ENCODE results near the gene TEX35. TPM values are rescaled to one million over a fixed set of nuclear protein-coding genes. Genes with fewer than 3 reads are reported as not detected.

TEX35 gene
- total RNA-seq, 1 experiment from 2014 or later, result not detected

DNA sequence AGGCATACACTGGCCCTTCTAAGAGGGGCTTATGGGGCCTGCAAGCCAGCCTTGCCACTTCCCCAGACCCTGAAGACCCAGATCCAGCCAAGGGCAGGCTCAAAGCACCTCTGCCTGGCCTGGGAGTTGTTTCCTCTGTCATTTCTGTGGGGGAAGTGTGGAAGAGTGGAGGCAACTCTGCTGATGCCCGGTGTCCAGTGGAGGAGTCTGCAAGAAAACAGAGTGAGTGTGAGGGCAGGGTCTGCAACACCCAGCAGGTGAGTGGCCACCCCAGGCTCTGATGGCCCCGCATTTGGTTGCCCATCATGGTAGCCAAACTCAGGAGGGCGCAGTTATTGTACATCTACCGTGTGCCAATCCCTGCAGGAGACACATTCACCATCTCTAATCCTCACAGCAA is 24.5 kb upstream of the TEX35 start:
- H3K9me2 ChIP-seq (ENCODE audit: insufficient read depth), result no peaks in the 10 kb centered on the region
- DNase-seq (ENCODE audit: low read depth, low spot score), result no peak
- intact Hi-C loops (cut with micrococcal nuclease), result no loop called here
- H3K36me3 ChIP-seq (ENCODE audit: control insufficient read depth in 1 of 2, insufficient read depth in 2 of 2, low read length in 2 of 2), result no peaks in the 10 kb centered on the region
- TF ChIP-seq FOSL1 (IDR thresholded peaks at IDR 0.05; ENCODE audit: low read depth) (no peak), SP1 (IDR thresholded peaks at IDR 0.05; ENCODE audit: low read depth) (no peak), SRF (IDR thresholded peaks at IDR 0.05; ENCODE audit: low read depth) (no peak), EZH2 (IDR thresholded peaks at IDR 0.05) (no peak), POLR2AphosphoS5 (IDR thresholded peaks at IDR 0.05; ENCODE audit: low read depth, low read length) (no peak)
- TF ChIP-seq, protein P1, sequence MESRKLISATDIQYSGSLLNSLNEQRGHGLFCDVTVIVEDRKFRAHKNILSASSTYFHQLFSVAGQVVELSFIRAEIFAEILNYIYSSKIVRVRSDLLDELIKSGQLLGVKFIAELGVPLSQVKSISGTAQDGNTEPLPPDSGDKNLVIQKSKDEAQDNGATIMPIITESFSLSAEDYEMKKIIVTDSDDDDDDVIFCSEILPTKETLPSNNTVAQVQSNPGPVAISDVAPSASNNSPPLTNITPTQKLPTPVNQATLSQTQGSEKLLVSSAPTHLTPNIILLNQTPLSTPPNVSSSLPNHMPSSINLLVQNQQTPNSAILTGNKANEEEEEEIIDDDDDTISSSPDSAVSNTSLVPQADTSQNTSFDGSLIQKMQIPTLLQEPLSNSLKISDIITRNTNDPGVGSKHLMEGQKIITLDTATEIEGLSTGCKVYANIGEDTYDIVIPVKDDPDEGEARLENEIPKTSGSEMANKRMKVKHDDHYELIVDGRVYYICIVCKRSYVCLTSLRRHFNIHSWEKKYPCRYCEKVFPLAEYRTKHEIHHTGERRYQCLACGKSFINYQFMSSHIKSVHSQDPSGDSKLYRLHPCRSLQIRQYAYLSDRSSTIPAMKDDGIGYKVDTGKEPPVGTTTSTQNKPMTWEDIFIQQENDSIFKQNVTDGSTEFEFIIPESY (IDR thresholded peaks at IDR 0.05; ENCODE audit: extremely low read depth, insufficient replicate concordance, low read length), result no peak
- no peaks in the 10 kb centered on the region for H3K9me3 ChIP-seq (ENCODE audit: control insufficient read depth in 1 of 2, insufficient read depth in 1 of 2, low read depth in 1 of 2, low read length in 2 of 2)
- H3K79me2 ChIP-seq (ENCODE audit: insufficient read depth, low read length), result no peaks in the 10 kb centered on the region
- H2AFZ ChIP-seq (ENCODE audit: low read depth, low read length, poor library complexity, severe bottlenecking), result no peak overlapping the region
- H3K27me3 ChIP-seq (ENCODE audit: insufficient read depth, low read length), result no peaks in the 10 kb centered on the region
- H3K4me1 ChIP-seq (ENCODE audit: control insufficient read depth in 1 of 2, insufficient read depth in 2 of 2, low read length in 2 of 2), result no peaks in the 10 kb centered on the region
- no peak for ATAC-seq
- no peak overlapping the region for H3K4me2 ChIP-seq (ENCODE audit: low read length)
- ChIA-PET RAD21 (ENCODE audit: low non-redundant PET in 1 of 2, low total read pairs in 2 of 2, uncharacterized antibody in 2 of 2, unreplicated experiment in 2 of 2) (no interaction called here), POLR2A (no interaction called here), CTCF (no interaction called here)
- H3K27ac ChIP-seq (ENCODE audit: low read depth, low read length), result no peak overlapping the region
- H3K4me3 ChIP-seq (replicated peaks in 1 of 2; ENCODE audit: low read depth in 1 of 2, low read length in 2 of 2), result no peak overlapping the region
- no peaks in the 10 kb centered on the region for H4K20me1 ChIP-seq (ENCODE audit: insufficient read depth)
- no TSS peak for BruUV-seq (replicated peaks)
- no peak overlapping the region for H3K9ac ChIP-seq (ENCODE audit: low read length)

DNA sequence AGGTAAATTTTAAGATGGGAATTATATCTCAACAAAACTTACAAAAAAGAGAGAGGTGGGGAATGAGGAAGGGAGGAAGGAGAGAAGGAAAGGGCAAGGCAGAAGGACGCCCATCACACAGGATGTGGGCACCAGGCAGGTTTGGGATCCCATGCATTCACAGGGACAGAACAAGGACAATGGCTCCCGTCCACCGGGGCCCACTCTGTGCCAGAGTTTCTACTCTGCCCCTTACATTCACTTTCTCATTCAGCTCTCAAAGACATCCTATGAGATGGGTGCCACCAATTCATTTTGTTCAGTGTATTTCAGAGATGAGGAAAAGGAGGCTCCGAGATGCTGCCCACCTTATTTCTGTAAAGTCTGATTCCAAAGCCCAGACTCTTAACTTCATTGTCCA is 23.5 kb upstream of the TEX35 start:
- TF ChIP-seq, protein P2, sequence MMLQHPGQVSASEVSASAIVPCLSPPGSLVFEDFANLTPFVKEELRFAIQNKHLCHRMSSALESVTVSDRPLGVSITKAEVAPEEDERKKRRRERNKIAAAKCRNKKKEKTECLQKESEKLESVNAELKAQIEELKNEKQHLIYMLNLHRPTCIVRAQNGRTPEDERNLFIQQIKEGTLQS (IDR thresholded peaks at IDR 0.05), result no peak
- no peak for TF ChIP-seq ZFX (IDR thresholded peaks at IDR 0.05)
- TF ChIP-seq SRF (IDR thresholded peaks at IDR 0.05; ENCODE audit: low read depth), result no peak
- no peak for TF ChIP-seq YY1 (IDR thresholded peaks at IDR 0.05; ENCODE audit: extremely low read depth, insufficient replicate concordance, low read depth, low read length)
- TF ChIP-seq, protein P3, sequence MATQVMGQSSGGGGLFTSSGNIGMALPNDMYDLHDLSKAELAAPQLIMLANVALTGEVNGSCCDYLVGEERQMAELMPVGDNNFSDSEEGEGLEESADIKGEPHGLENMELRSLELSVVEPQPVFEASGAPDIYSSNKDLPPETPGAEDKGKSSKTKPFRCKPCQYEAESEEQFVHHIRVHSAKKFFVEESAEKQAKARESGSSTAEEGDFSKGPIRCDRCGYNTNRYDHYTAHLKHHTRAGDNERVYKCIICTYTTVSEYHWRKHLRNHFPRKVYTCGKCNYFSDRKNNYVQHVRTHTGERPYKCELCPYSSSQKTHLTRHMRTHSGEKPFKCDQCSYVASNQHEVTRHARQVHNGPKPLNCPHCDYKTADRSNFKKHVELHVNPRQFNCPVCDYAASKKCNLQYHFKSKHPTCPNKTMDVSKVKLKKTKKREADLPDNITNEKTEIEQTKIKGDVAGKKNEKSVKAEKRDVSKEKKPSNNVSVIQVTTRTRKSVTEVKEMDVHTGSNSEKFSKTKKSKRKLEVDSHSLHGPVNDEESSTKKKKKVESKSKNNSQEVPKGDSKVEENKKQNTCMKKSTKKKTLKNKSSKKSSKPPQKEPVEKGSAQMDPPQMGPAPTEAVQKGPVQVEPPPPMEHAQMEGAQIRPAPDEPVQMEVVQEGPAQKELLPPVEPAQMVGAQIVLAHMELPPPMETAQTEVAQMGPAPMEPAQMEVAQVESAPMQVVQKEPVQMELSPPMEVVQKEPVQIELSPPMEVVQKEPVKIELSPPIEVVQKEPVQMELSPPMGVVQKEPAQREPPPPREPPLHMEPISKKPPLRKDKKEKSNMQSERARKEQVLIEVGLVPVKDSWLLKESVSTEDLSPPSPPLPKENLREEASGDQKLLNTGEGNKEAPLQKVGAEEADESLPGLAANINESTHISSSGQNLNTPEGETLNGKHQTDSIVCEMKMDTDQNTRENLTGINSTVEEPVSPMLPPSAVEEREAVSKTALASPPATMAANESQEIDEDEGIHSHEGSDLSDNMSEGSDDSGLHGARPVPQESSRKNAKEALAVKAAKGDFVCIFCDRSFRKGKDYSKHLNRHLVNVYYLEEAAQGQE (IDR thresholded peaks at IDR 0.05; ENCODE audit: low read depth), result no peak
- TF ChIP-seq FOSL1 (IDR thresholded peaks at IDR 0.05; ENCODE audit: low read depth), result no peak
- TF ChIP-seq CBX3 (IDR thresholded peaks at IDR 0.05; ENCODE audit: low read depth), result no peak
- no peak for TF ChIP-seq SIN3A (IDR thresholded peaks at IDR 0.05; ENCODE audit: low read depth)
- no peak for TF ChIP-seq EZH2phosphoT487 (IDR thresholded peaks at IDR 0.05; ENCODE audit: borderline replicate concordance)
- H3K4me2 ChIP-seq (ENCODE audit: low read length), result no peak overlapping the region
- no peaks in the 10 kb centered on the region for H4K20me1 ChIP-seq (ENCODE audit: insufficient read depth)
- H2AFZ ChIP-seq (ENCODE audit: low read depth, low read length, poor library complexity, severe bottlenecking), result no peak overlapping the region
- no peaks in the 10 kb centered on the region for H3K27me3 ChIP-seq (ENCODE audit: insufficient read depth, low read length)
- DNase-seq (ENCODE audit: low read depth, low spot score) (no peak), ATAC-seq (no peak)
- H3K36me3 ChIP-seq (ENCODE audit: control insufficient read depth in 1 of 2, insufficient read depth in 2 of 2, low read length in 2 of 2), result no peaks in the 10 kb centered on the region
- CTCF ChIA-PET, result no interaction called here
- RAD21 ChIA-PET (ENCODE audit: low non-redundant PET in 1 of 2, low total read pairs in 2 of 2, uncharacterized antibody in 2 of 2, unreplicated experiment in 2 of 2), result no interaction called here
- no peaks in the 10 kb centered on the region for H3K79me2 ChIP-seq (ENCODE audit: insufficient read depth, low read length)
- H3K4me3 ChIP-seq (replicated peaks in 1 of 2; ENCODE audit: low read depth in 1 of 2, low read length in 2 of 2), result no peak overlapping the region
- H3K27ac ChIP-seq (ENCODE audit: low read depth, low read length), result no peak overlapping the region
- no peak overlapping the region for H3K9ac ChIP-seq (ENCODE audit: low read length)
- no peaks in the 10 kb centered on the region for H3K9me3 ChIP-seq (ENCODE audit: control insufficient read depth in 1 of 2, insufficient read depth in 1 of 2, low read depth in 1 of 2, low read length in 2 of 2)
- no peaks in the 10 kb centered on the region for H3K9me2 ChIP-seq (ENCODE audit: insufficient read depth)
- no TSS peak for BruUV-seq (replicated peaks)
- H3K4me1 ChIP-seq (ENCODE audit: control insufficient read depth in 1 of 2, insufficient read depth in 2 of 2, low read length in 2 of 2), result no peaks in the 10 kb centered on the region
- intact Hi-C loops (cut with micrococcal nuclease), result no loop called here
- POLR2A ChIA-PET, result no interaction called here
